ENCODE results near the gene NAIF1.

DNA sequence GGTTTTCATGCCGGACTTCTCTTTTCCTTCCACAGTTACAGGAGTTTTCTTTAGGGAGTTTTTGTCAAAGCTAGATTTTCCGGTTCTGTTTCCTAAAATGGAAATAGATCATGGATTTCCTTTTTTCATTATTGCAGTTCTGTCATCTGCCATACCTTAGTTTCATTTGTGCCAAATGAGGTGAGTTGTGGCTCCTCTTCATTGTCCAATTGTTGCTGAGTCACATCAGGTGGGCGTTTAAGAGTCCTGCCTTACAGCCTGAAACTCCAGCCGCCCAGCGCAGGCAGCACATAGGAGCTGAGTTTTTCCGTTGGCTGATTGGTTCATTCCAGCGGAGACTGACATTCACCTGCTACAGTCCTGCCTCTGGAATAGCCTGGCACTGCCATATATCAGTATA, 15.0 kb upstream of the NAIF1 start:
- no peak for TF ChIP-seq POLR2AphosphoS5 (IDR thresholded peaks at IDR 0.05; ENCODE audit: borderline replicate concordance, low read depth, low read length)
- no peak for TF ChIP-seq EZH2 (IDR thresholded peaks at IDR 0.05)
- no peak for TF ChIP-seq FOXP2 (optimal IDR thresholded peaks at IDR 0.05; ENCODE audit: control extremely low read depth, extremely low read length, insufficient read depth)
